K562 (cell line): Measurements from ENCODE around the gene WDR31. TPM values are rescaled to one million over a fixed set of nuclear protein-coding genes. Genes with fewer than 3 reads are reported as not detected.
A peak's percentile ranks its signal among the peaks of the same experiment; 100 is the strongest.
"Not testable (repeated sequence)": the region's sequence is repeated elsewhere in the genome, so short reads cannot be mapped to it uniquely, and the experiment has no call there.

Experiments
- ATAC-seq: fragments of 200-7000 bp; cut with Tn5 transposase; 3 replicates; pipeline ENCODE4 v1.9.1; 2020; ENCODE audit warnings: moderate library complexity
- BruUV-seq: library from RNA; stranded (reverse); fragments of 400-500 nt; replicated peaks from 2 replicates; lab custom pipeline; 2021; lab: Mats Ljungman, UMichigan
- CTCF ChIA-PET: fragments of 300-600 bp; formaldehyde crosslinking; extraction: SDS; loops from one replicate; lab custom pipeline; 2021; ENCODE audit warnings: low intra/inter-chr PET ratio; lab: Yijun Ruan, JAX
- POLR2A ChIA-PET: fragments of 300-600, 350-650 bp; sonication (Branson Sonifier 250); formaldehyde crosslinking; extraction: SDS; loops from one replicate; lab custom pipeline; 2021; ENCODE audit warnings: antibody characterized with exemption, inconsistent platforms; lab: Yijun Ruan, JAX
- DNase-seq, 4 experiments: peaks; one replicate each; pipeline versions ENCODE4 v3.0.0 to v3.0.0-alpha.2; 2011 to 2018; ENCODE audit warnings: low spot score in 3 of 4, mixed read lengths in 3 of 4; ENCODE audit errors: extremely low read depth in 1 of 4
- FAIRE-seq: peaks from 2 replicates; lab custom pipeline; 2011; peaks lifted over from hg19 to GRCh38; lab: Jason Lieb, UNC
- H2AFZ ChIP-seq: 2 replicates; pipeline ENCODE4 v1.6.0; 2011; ENCODE audit warnings: low read depth, low read length, control low read depth, inconsistent platforms
- H3K27ac ChIP-seq: fragments of 200-600 bp; 3 replicates; pipeline ENCODE4 v1.8.0; 2011; ENCODE audit warnings: low read depth, mild to moderate bottlenecking, control low read depth, inconsistent platforms, low read length, moderate library complexity, mixed read lengths; ENCODE audit errors: extremely low read depth
- H3K27me3 ChIP-seq, 2 experiments: fragments of 300-600 bp in 1 of 2; 2 replicates in 1 of 2; 3 replicates in 1 of 2; pipeline versions ENCODE4 v1.6.0 to v1.8.0; 2011; ENCODE audit warnings: inconsistent platforms in 2 of 2, low read length in 2 of 2, mild to moderate bottlenecking in 1 of 2, mixed read lengths in 1 of 2, moderate library complexity in 1 of 2; ENCODE audit not compliant: control insufficient read depth in 2 of 2, insufficient read depth in 2 of 2
- H3K36me3 ChIP-seq: fragments of 300-600 bp; 3 replicates; pipeline ENCODE4 v1.8.0; 2011; ENCODE audit warnings: mild to moderate bottlenecking, low read length, inconsistent platforms; ENCODE audit not compliant: control insufficient read depth, insufficient read depth
- H3K4me1 ChIP-seq, 2 experiments: fragments of 200-600 bp in 1 of 2; replicated peaks in 1 of 2; 2 replicates in 1 of 2; 3 replicates in 1 of 2; pipeline versions ENCODE4 v1.5.1 to v1.8.0; 2011; ENCODE audit warnings: inconsistent platforms in 2 of 2, low read length in 2 of 2, mild to moderate bottlenecking in 1 of 2, mixed read lengths in 1 of 2, moderate library complexity in 1 of 2; ENCODE audit not compliant: control insufficient read depth in 2 of 2, insufficient read depth in 2 of 2
- H3K4me2 ChIP-seq: 2 replicates; pipeline ENCODE4 v1.6.1; 2011; ENCODE audit warnings: low read length, control low read depth, inconsistent platforms, mixed read lengths; ENCODE audit not compliant: insufficient read depth
- H3K4me3 ChIP-seq: fragments of 200-600 bp; sonication (generic), shearing (Covaris generic); 2 replicates; pipeline ENCODE4 v1.5.1; 2016; ENCODE audit warnings: control low read depth, inconsistent platforms
- H3K79me2 ChIP-seq: fragments of 200-600 bp; 3 replicates; pipeline ENCODE4 v1.8.0; 2011; ENCODE audit warnings: low read length, inconsistent platforms; ENCODE audit not compliant: control insufficient read depth, insufficient read depth
- H3K9ac ChIP-seq, 2 experiments: 2 replicates each; pipeline versions ENCODE4 v1.6.0 to v1.6.1; 2011; ENCODE audit warnings: low read depth in 2 of 2, low read length in 2 of 2, control low read depth in 1 of 2, inconsistent platforms in 1 of 2, mild to moderate bottlenecking in 1 of 2, mixed read lengths in 1 of 2; ENCODE audit not compliant: insufficient read depth in 1 of 2
- H3K9me1 ChIP-seq: one replicate; pipeline ENCODE4 v1.6.0; 2011; ENCODE audit warnings: inconsistent platforms, mild to moderate bottlenecking, low read length, moderate library complexity; ENCODE audit not compliant: control insufficient read depth, insufficient read depth
- H3K9me3 ChIP-seq: replicated peaks from 2 replicates; pipeline ENCODE4 v1.5.1; 2011; ENCODE audit warnings: low read depth, low read length, inconsistent platforms; ENCODE audit not compliant: control insufficient read depth, insufficient read depth
- H4K20me1 ChIP-seq: replicated peaks from 2 replicates; pipeline ENCODE4 v1.6.1; 2011; ENCODE audit warnings: low read length, inconsistent platforms, mixed read lengths; ENCODE audit not compliant: control insufficient read depth, insufficient read depth
- ARID1B ChIP-seq: fragments of 450-650 bp; IDR thresholded peaks from 2 replicates; pipeline ENCODE4 v1.6.1; 2016; ENCODE audit warnings: antibody characterized with exemption, mild to moderate bottlenecking, inconsistent platforms
- JUND ChIP-seq, 2 experiments: IDR thresholded peaks; 2 replicates in 1 of 2; 3 replicates in 1 of 2; pipeline ENCODE4 v1.6.1; 2011; ENCODE audit warnings: borderline replicate concordance in 2 of 2, low read depth in 2 of 2, low read length in 2 of 2, improper control_type of control experiment in 1 of 2, missing biosample characterization in 1 of 2, missing genetic modification characterization in 1 of 2, missing genetic modification reagents in 1 of 2
- KLF16 ChIP-seq: IDR thresholded peaks from 2 replicates; pipeline ENCODE4 v1.6.1; 2016; ENCODE audit warnings: antibody characterized with exemption
- NR2C2 ChIP-seq, 2 experiments: fragments of 200-800 bp in 1 of 2; sonication (Bioruptor generic) in 1 of 2; sonication (generic) in 1 of 2; formaldehyde crosslinking in 1 of 2; IDR thresholded peaks; 2 replicates each; pipeline versions ENCODE4 v1.6.1 to v1.8.0; 2016 to 2022; ENCODE audit warnings: mild to moderate bottlenecking in 1 of 2, missing compliant biosample characterization in 1 of 2, missing genetic modification characterization in 1 of 2, missing genetic modification reagents in 1 of 2
- SPI1 ChIP-seq: IDR thresholded peaks from 2 replicates; pipeline ENCODE4 v1.6.1; 2011; ENCODE audit warnings: low read depth, low read length, control low read depth, borderline replicate concordance
- TCF3 ChIP-seq: sonication (generic); formaldehyde crosslinking; IDR thresholded peaks from 2 replicates; pipeline ENCODE4 v1.4.0; 2020; ENCODE audit warnings: mild to moderate bottlenecking, missing genetic modification reagents
- TEAD4 ChIP-seq, 2 experiments: sonication (generic) in 1 of 2; formaldehyde crosslinking in 1 of 2; IDR thresholded peaks; 2 replicates each; pipeline versions ENCODE4 v1.6.1 to v1.8.0; 2012 to 2022; ENCODE audit warnings: borderline replicate concordance in 1 of 2, inconsistent platforms in 1 of 2, low read length in 1 of 2, mild to moderate bottlenecking in 1 of 2, missing genetic modification reagents in 1 of 2
- ZFX ChIP-seq: sonication (generic); formaldehyde crosslinking; IDR thresholded peaks from 2 replicates; pipeline ENCODE4 v1.8.0; 2022; ENCODE audit warnings: mild to moderate bottlenecking, missing genetic modification reagents, moderate library complexity
- ZNF175 ChIP-seq: fragments of 200-800 bp; sonication (Bioruptor generic); IDR thresholded peaks from 2 replicates; pipeline ENCODE4 v1.6.1; 2016; ENCODE audit warnings: low read depth, mild to moderate bottlenecking, missing genetic modification characterization, missing compliant biosample characterization
- ZNF197 ChIP-seq: fragments of 200-800 bp; sonication (Bioruptor generic); IDR thresholded peaks from 2 replicates; pipeline ENCODE4 v1.6.1; 2016; ENCODE audit warnings: low read depth, missing genetic modification characterization, missing compliant biosample characterization
- ZNF395 ChIP-seq: fragments of 200-800 bp; sonication (Bioruptor generic); IDR thresholded peaks from 2 replicates; pipeline ENCODE4 v1.6.1; 2017; ENCODE audit warnings: missing genetic modification characterization, missing compliant biosample characterization
- ZNF639 ChIP-seq, 2 experiments: fragments of 200-800 bp in 1 of 2; sonication (Bioruptor generic) in 1 of 2; sonication (generic) in 1 of 2; formaldehyde crosslinking in 1 of 2; IDR thresholded peaks in 1 of 2; conservative IDR thresholded peaks in 1 of 2; 2 replicates each; pipeline versions ENCODE4 v1.5.0 to v1.6.1; 2016 to 2020; ENCODE audit warnings: missing compliant biosample characterization in 1 of 2, missing genetic modification characterization in 1 of 2, missing genetic modification reagents in 1 of 2
- WGBS: fragments of 100-300 bp; shearing (Covaris generic); methylation state at CpG from one replicate; pipeline ENCODE4 v1.1.6; 2016; ENCODE audit warnings: low coverage, mixed read lengths; ENCODE audit not compliant: insufficient coverage; ENCODE audit errors: missing lambda C conversion rate; 5-methylcytosine and 5-hydroxymethylcytosine counted together
- in situ Hi-C: fragments of 300-500 bp; cut with MboI; formaldehyde crosslinking; loops from 4 replicates; pipeline ENCODE4 v1.15.0; 2018; ENCODE audit warnings: inconsistent platforms, mixed read lengths
- intact Hi-C: fragments of 100-400 bp; cut with micrococcal nuclease; formaldehyde crosslinking; loops from 2 replicates; pipeline ENCODE4 v1.14.2; 2022
- polyA plus RNA-seq, 8 experiments: library from polyadenylated mRNA; depleted of rRNA in 4 of 8; stranded (reverse) in 5 of 8; unstranded in 3 of 8; fragments of >200 nt; fragmentation: Nextera tagmentation in 2 of 8; fragmentation: Illumina TruSeq in 1 of 8; extraction: Ambion mirVana in 2 of 8; extraction: Trizol in 1 of 8; gene quantifications; 2 replicates each; pipeline versions ENCODE4 v1.2.1 to v1.2.3, GENCODE V29; 2011 to 2014; ENCODE audit warnings: inconsistent platforms in 1 of 8, missing spikeins in 1 of 8
- total RNA-seq, 7 experiments: library from RNA; depleted of rRNA in 6 of 7; stranded (reverse); fragments of >200 nt in 6 of 7; fragmentation: Illumina TruSeq in 2 of 7; extraction: Trizol in 2 of 7; gene quantifications; 2 replicates each; pipeline versions ENCODE4 v1.2.1 to v1.2.3, GENCODE V29; 2011 to 2021; ENCODE audit warnings: low replicate concordance in 1 of 7

The WDR31 gene
- total and polyA plus RNA-seq, 9 of the 15 experiments (the other 6 are each of a cell fraction or from before 2014, with no cell fraction given), result 0.35 to 1.8 (median 0.95) TPM

- ATAC-seq; CTCF ChIA-PET; BruUV-seq; intact Hi-C loops; H4K20me1 ChIP-seq; H3K9me1 ChIP-seq; H3K27me3 ChIP-seq; POLR2A ChIA-PET; H3K79me2 ChIP-seq; in situ Hi-C loops; H3K9ac ChIP-seq; H3K9me3 ChIP-seq; H3K36me3 ChIP-seq; H3K4me3 ChIP-seq; TF ChIP-seq TEAD4 (CRISPR knock-in tag; IDR thresholded peaks at IDR 0.05; ENCODE audit: borderline replicate concordance); JUND (IDR thresholded peaks at IDR 0.05; ENCODE audit: borderline replicate concordance, low read depth, low read length); NR2C2 (CRISPR knock-in tag; IDR thresholded peaks at IDR 0.05): not testable (repeated sequence)
- 14% methylated on average over 21 of the region's 24 CpGs for WGBS
- Histone ChIP-seq H3K27ac (peak overlapping the region; percentile 13; the same call in 1 of the 3 replicates), H3K4me1 (peaks cover 19 to 25% of the 10 kb centered on the region in 2 experiments; a peak in 4 of 5 replicates), H3K4me2 (peak overlapping the region; percentile 24), H2AFZ (peak overlapping the region; percentile 74)
- TF ChIP-seq ZNF639 (CRISPR knock-in tag; conservative IDR thresholded peaks at IDR 0.05 in 1 of 2, IDR thresholded peaks at IDR 0.05 in 1 of 2), result peak in 1 of 2 experiments; percentile 64; a peak in 1 of 4 replicates
- TF ChIP-seq ARID1B, result peak; percentile 26; the same call in 1 of the 2 replicates
- TF ChIP-seq ZNF197, result 0 out of 2 replicates have a peak, but pooled peaks have one; percentile 25
- peak; percentile 43; the same call in 1 of the 2 replicates for TF ChIP-seq TEAD4 (IDR thresholded peaks at IDR 0.05; ENCODE audit: low read length)
- TF ChIP-seq JUND (tag; IDR thresholded peaks at IDR 0.05; ENCODE audit: borderline replicate concordance, low read depth, low read length), result peak; percentile 43; the same call in 1 of the 3 replicates
- peak; percentile 49; the same call in 1 of the 2 replicates for TF ChIP-seq TCF3 (CRISPR knock-in tag)
- TF ChIP-seq NR2C2 (tag; IDR thresholded peaks at IDR 0.05), result peak; percentile 50; the same call in 1 of the 2 replicates
- 0 out of 2 replicates have a peak, but pooled peaks have one; percentile 64 for TF ChIP-seq ZNF395 (CRISPR knock-in tag)
- peak; percentile 88 for TF ChIP-seq SPI1
- TF ChIP-seq ZFX (CRISPR knock-in tag), result peak; percentile 44; the same call in 1 of the 2 replicates
- 0 out of 2 replicates have a peak, but pooled peaks have one; percentile 47 for TF ChIP-seq ZNF175 (CRISPR knock-in tag)
- peak; percentile 49; the same call in 1 of the 2 replicates for TF ChIP-seq KLF16
- peak; percentile 78 for FAIRE-seq
- DNase-seq, result peak in 1 of 4 experiments; percentile 60
These were observed 39.2 kb upstream of the WDR31 start for GRCh38 chr9:113379094-113379828.
